Trophoblast cell (in vitro differentiated cells and primary cell): ENCODE measurements around the gene NUP93.
"Not testable (repeated sequence)": the region's sequence is repeated elsewhere in the genome, so short reads cannot be mapped to it uniquely, and the experiment has no call there.

ENCODE experiments used
- DNase-seq, 2 donors: peaks; one replicate each; pipeline ENCODE4 v3.0.0-alpha.2; 2016
- H2AFZ ChIP-seq: 2 replicates; pipeline ENCODE4 v1.6.1; 2013; ENCODE audit warnings: low read length, moderate library complexity, mild to moderate bottlenecking; ENCODE audit not compliant: insufficient read depth, poor library complexity
- H2AK5ac ChIP-seq: 2 replicates; pipeline ENCODE4 v1.6.1; 2013; ENCODE audit warnings: mild to moderate bottlenecking, low read length
- H2BK120ac ChIP-seq: 2 replicates; pipeline ENCODE4 v1.6.1; 2013; ENCODE audit warnings: low read length, mild to moderate bottlenecking, moderate library complexity; ENCODE audit not compliant: insufficient read depth, poor library complexity
- H2BK12ac ChIP-seq: 2 replicates; pipeline ENCODE4 v1.6.1; 2013; ENCODE audit warnings: mild to moderate bottlenecking, low read length, moderate library complexity
- H2BK5ac ChIP-seq: 2 replicates; pipeline ENCODE4 v1.6.1; 2013; ENCODE audit warnings: low read length, low read depth, moderate library complexity, mild to moderate bottlenecking; ENCODE audit not compliant: poor library complexity
- H3K14ac ChIP-seq: 2 replicates; pipeline ENCODE4 v1.6.1; 2013; ENCODE audit warnings: mild to moderate bottlenecking, low read length
- H3K18ac ChIP-seq: 2 replicates; pipeline ENCODE4 v1.6.1; 2013; ENCODE audit warnings: mild to moderate bottlenecking, low read length
- H3K23ac ChIP-seq: 2 replicates; pipeline ENCODE4 v1.6.1; 2013; ENCODE audit warnings: low read length
- H3K27ac ChIP-seq: 2 replicates; pipeline ENCODE4 v1.5.1; 2013; ENCODE audit warnings: low read depth, mild to moderate bottlenecking, inconsistent platforms, low read length, moderate library complexity
- H3K27me3 ChIP-seq: 2 replicates; pipeline ENCODE4 v1.6.1; 2013; ENCODE audit warnings: inconsistent platforms, mild to moderate bottlenecking, low read length, moderate library complexity; ENCODE audit not compliant: insufficient read depth
- H3K36me3 ChIP-seq, 2 experiments: 1 replicate in 1 of 2; 2 replicates in 1 of 2; pipeline ENCODE4 v1.6.1; 2013; ENCODE audit warnings: low read length in 2 of 2, mild to moderate bottlenecking in 2 of 2, moderate library complexity in 1 of 2; ENCODE audit not compliant: insufficient read depth in 2 of 2, control insufficient read depth in 1 of 2
- H3K4ac ChIP-seq: 2 replicates; pipeline ENCODE4 v1.6.1; 2013; ENCODE audit warnings: low read depth, mild to moderate bottlenecking, low read length, moderate library complexity
- H3K4me1 ChIP-seq, 2 experiments: 1 replicate in 1 of 2; 2 replicates in 1 of 2; pipeline ENCODE4 v1.6.1; 2013; ENCODE audit warnings: low read length in 2 of 2, mild to moderate bottlenecking in 2 of 2, moderate library complexity in 1 of 2; ENCODE audit not compliant: insufficient read depth in 2 of 2, control insufficient read depth in 1 of 2
- H3K4me2 ChIP-seq: 2 replicates; pipeline ENCODE4 v1.6.1; 2013; ENCODE audit warnings: inconsistent platforms, mild to moderate bottlenecking, low read length, moderate library complexity
- H3K4me3 ChIP-seq: 2 replicates; pipeline ENCODE4 v1.5.1; 2013; ENCODE audit warnings: mild to moderate bottlenecking, low read depth, low read length, inconsistent platforms
- H3K79me1 ChIP-seq: one replicate; pipeline ENCODE4 v1.6.1; 2013; ENCODE audit warnings: low read length
- H3K79me2 ChIP-seq: 2 replicates; pipeline ENCODE4 v1.6.1; 2013; ENCODE audit warnings: low read length, mild to moderate bottlenecking; ENCODE audit not compliant: control insufficient read depth, insufficient read depth, poor library complexity
- H3K9ac ChIP-seq: 2 replicates; pipeline ENCODE4 v1.6.1; 2013; ENCODE audit warnings: mild to moderate bottlenecking, low read length
- H3K9me3 ChIP-seq: 2 replicates; pipeline ENCODE4 v1.6.1; 2013; ENCODE audit warnings: low read depth, mild to moderate bottlenecking, control low read depth, inconsistent platforms, low read length; ENCODE audit not compliant: insufficient read depth
- H4K12ac ChIP-seq: 2 replicates; pipeline ENCODE4 v1.6.1; 2013; ENCODE audit warnings: low read depth, mild to moderate bottlenecking, low read length, moderate library complexity
- H4K8ac ChIP-seq: 2 replicates; pipeline ENCODE4 v1.6.1; 2013; ENCODE audit warnings: low read depth, mild to moderate bottlenecking, low read length, moderate library complexity
- H4K91ac ChIP-seq: one replicate; pipeline ENCODE4 v1.6.1; 2013; ENCODE audit warnings: low read depth, mild to moderate bottlenecking, low read length, moderate library complexity
- WGBS: extraction: QIAGEN DNeasy Blood & Tissue Kit; methylation state at CpG from one replicate; pipeline ENCODE4 v1.1.7; 2013; ENCODE audit warnings: missing lambda C conversion rate; ENCODE audit not compliant: insufficient read length, insufficient coverage; ENCODE audit errors: extremely low coverage; 5-methylcytosine and 5-hydroxymethylcytosine counted together

Gene NUP93

DNA sequence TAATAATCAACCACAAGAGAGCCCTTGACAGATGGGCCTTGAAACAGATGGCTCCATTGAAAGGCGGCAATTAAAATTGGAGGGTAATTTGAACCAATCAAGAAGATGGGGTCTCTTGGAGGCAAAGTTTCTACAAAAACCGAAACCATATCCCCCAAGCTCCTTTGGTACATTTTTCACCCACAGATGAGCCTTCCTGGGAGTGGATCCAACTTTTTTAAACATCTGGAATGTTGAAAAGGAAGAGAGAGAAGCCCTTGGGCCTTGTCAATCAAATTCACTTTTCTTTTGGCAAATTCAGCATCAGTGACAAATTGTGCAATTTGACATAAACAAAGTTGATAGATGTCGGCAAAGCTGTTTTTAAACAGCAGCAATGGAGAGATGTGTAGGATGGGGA, 13.2 kb upstream of the NUP93 start:
- Histone ChIP-seq H3K27me3 (no peaks in the 10 kb centered on the region), H2BK5ac (no peak overlapping the region), H3K79me1 (no peaks in the 10 kb centered on the region), H4K12ac (no peak overlapping the region), H2AK5ac (no peak overlapping the region), H3K79me2 (no peaks in the 10 kb centered on the region), H3K18ac (no peak overlapping the region), H3K9ac (no peak overlapping the region), H3K9me3 (no peaks in the 10 kb centered on the region), H2BK120ac (no peak overlapping the region), H2BK12ac (no peak overlapping the region), H4K8ac (no peak overlapping the region), H2AFZ (no peak overlapping the region), H3K14ac (no peak overlapping the region), H3K23ac (no peak overlapping the region), H3K4me3 (no peak overlapping the region), H3K4ac (no peak overlapping the region), H3K27ac (no peak overlapping the region), H3K36me3 (no peaks in the 10 kb centered on the region), H3K4me2 (no peak overlapping the region), H4K91ac (no peak overlapping the region), H3K4me1 (no peaks in the 10 kb centered on the region)
- no CpG with 5 or more reads among the region's 3 CpGs for WGBS
- no peak for DNase-seq

GRCh38 chr16:56717532-56717931, 12.4 kb upstream of the NUP93 start:
- H3K27ac ChIP-seq, H2AFZ ChIP-seq, H3K27me3 ChIP-seq, H2BK120ac ChIP-seq, H3K4me3 ChIP-seq, H3K14ac ChIP-seq, H3K18ac ChIP-seq, H2BK5ac ChIP-seq, H3K9me3 ChIP-seq, H3K9ac ChIP-seq, H3K4ac ChIP-seq, H3K4me1 ChIP-seq, H3K4me2 ChIP-seq, H3K36me3 ChIP-seq, H3K79me2 ChIP-seq, H3K79me1 ChIP-seq, DNase-seq, H4K12ac ChIP-seq, H4K91ac ChIP-seq, H2BK12ac ChIP-seq, H3K23ac ChIP-seq, H2AK5ac ChIP-seq, H4K8ac ChIP-seq: not testable (repeated sequence)
- no CpG with 5 or more reads among the region's 2 CpGs for WGBS

GRCh38 chr16:56722200-56722842, 7.6 kb upstream of the NUP93 start:
- no CpG with 5 or more reads among the region's 5 CpGs for WGBS
- H3K4ac ChIP-seq: no peak overlapping the region
- H2BK12ac ChIP-seq: no peak overlapping the region
- no peak overlapping the region for H2BK120ac ChIP-seq
- no peak overlapping the region for H3K4me3 ChIP-seq
- no peak overlapping the region for H2BK5ac ChIP-seq
- no peak overlapping the region for H2AFZ ChIP-seq
- H3K79me1 ChIP-seq: no peaks in the 10 kb centered on the region
- H3K9me3 ChIP-seq: no peaks in the 10 kb centered on the region
- no peaks in the 10 kb centered on the region for H3K79me2 ChIP-seq
- H3K27ac ChIP-seq: no peak overlapping the region
- no peak overlapping the region for H3K9ac ChIP-seq
- no peak overlapping the region for H3K18ac ChIP-seq
- no peak overlapping the region for H2AK5ac ChIP-seq
- no peak overlapping the region for H3K23ac ChIP-seq
- DNase-seq: no peak
- no peaks in the 10 kb centered on the region for H3K36me3 ChIP-seq
- H3K4me2 ChIP-seq: no peak overlapping the region
- H4K12ac ChIP-seq: no peak overlapping the region
- no peaks in the 10 kb centered on the region for H3K27me3 ChIP-seq
- no peak overlapping the region for H4K91ac ChIP-seq
- H4K8ac ChIP-seq: no peak overlapping the region
- no peaks in the 10 kb centered on the region for H3K4me1 ChIP-seq
- H3K14ac ChIP-seq: no peak overlapping the region

DNA sequence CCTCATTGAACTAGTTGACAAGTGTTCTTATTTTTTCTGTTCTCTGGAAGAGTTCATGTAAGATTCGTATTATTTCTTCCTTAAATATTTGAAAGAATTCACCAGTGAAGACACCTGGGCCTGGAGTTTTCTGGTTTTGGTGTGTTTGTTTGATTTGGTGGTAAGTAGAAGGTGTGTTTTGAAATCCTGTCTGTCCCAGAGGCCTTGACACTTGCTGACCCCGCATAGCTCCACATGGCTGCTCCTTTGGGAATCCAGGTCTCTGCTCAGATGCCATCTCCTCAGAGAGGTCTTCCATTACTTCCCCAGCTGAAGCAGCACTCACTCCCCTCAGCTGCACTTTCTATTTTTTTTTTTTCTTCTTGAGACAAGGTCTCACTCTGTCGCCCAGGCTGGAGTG, 5.7 kb upstream of the NUP93 start:
- Histone ChIP-seq H3K23ac (no peak overlapping the region), H2BK120ac (no peak overlapping the region), H3K9ac (no peak overlapping the region), H3K36me3 (no peaks in the 10 kb centered on the region), H3K4me2 (no peak overlapping the region), H3K27ac (no peak overlapping the region), H3K79me1 (no peaks in the 10 kb centered on the region), H2AK5ac (no peak overlapping the region), H3K18ac (no peak overlapping the region), H3K79me2 (no peaks in the 10 kb centered on the region), H3K14ac (no peak overlapping the region), H3K9me3 (no peaks in the 10 kb centered on the region), H4K91ac (no peak overlapping the region), H3K27me3 (no peaks in the 10 kb centered on the region), H3K4me1 (no peaks in the 10 kb centered on the region), H4K12ac (no peak overlapping the region), H2AFZ (no peak overlapping the region), H4K8ac (no peak overlapping the region), H3K4me3 (no peak overlapping the region), H3K4ac (no peak overlapping the region), H2BK5ac (no peak overlapping the region), H2BK12ac (no peak overlapping the region)
- no peak for DNase-seq
- no CpG with 5 or more reads among the region's 3 CpGs for WGBS
